HG03135 (cell line): ENCODE results near the gene BAG3.

Source experiments
- ATAC-seq: cut with Tn5 transposase; IDR thresholded peaks from one replicate; pipeline ENCODE4 v1.9.1; 2021; ENCODE audit warnings: mild to moderate bottlenecking, moderate library complexity; ENCODE audit not compliant: unreplicated experiment

Gene BAG3

GRCh38 chr10:119725828-119726675, 74.9 kb downstream of the BAG3 start, which contains the start of gene INPP5F:
Gene INPP5F, plus strand, starts transcription at chr10:119726050. Its CDS starts 213 bp downstream, at chr10:119726263.
- ATAC-seq = peak; percentile 90

GRCh38 chr10:119726676-119727261, 75.6 kb downstream of the BAG3 start:
- no peak for ATAC-seq
